NK-92 (cell line): ENCODE results near the gene NCK2.

ENCODE experiments used
- DNase-seq: peaks from one replicate; lab custom pipeline; 2025; ENCODE audit not compliant: unreplicated experiment; lab: John Stamatoyannopoulos, UW

Gene NCK2

DNA sequence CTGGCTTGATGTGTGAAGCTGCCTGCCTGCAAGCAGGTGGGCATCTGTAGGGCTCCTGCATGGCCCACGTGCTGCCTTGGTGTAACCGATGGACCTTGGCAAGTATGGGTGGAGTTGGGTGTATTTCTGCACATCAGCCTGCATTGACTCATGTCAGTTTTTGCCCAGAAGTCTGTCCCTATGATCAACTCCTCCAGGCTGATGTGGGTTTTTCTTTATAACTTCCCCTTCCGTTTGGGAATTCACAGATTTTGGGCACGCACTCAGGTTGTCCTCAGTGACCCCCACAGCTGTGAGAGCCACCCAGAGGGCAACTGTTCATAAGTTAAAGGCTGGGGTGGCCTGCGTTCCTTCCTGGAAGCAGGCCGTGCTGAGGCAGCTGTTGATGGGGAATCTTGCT, 123.3 kb downstream of the NCK2 start:
- no peak for DNase-seq

DNA sequence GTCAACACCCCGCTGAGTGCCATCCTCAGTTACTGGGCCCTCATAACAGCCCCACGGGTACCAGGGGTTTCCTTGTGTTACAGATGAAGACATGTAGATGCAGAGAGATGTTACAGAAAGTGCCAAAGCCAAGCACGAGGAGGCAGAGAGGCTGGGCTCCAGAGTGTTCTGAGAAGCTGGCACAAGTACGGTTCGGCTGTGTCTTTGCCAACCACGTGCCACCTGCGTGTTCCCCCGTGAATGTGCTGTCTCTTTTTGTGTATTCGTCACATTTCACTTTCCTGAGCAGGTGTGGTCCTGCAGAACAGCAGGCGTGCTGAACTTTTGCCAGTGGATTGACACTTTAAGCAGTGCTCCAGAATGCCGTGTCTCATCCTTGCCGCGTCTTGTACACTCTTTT, 124.6 kb downstream of the NCK2 start:
- no peak for DNase-seq

DNA sequence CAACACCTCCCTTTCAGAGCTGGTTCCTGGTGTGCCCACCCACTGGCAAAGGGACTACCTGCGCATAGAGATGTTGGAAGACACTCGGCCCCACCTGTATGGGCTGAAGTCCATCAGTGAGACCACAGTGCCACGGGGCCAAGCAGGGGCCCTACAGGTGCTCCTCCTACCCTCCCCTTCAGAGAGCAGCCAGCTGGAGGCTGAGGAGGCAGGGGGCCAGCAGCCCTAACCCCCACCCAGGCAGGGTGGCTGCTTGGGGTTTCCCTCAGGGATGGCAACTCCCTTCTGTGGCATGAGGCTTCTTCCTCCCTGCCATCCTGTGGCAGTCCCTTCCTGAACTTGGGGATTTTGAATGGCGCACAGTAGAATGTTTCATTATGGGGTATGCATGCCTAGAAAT, 125.3 kb downstream of the NCK2 start:
- DNase-seq = no peak

DNA sequence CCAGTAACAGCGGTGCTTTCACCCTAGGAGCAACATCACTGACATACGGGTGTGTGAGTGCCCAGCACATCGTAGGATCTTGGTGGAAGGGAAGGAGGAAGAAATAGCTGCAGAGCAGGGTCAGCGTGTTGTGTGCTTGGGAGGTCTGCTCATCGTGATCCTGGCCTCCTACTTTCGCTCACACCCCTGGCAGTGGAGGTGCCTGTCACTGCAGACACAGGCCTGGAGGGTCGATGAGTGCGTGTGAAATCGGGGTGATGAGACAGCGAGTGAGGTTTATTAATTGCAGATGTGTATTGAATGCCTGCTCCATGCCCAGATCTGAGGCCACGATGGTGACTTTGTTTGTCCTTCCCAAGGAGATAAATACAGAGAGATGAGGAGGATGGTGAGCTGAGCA, 126.1 kb downstream of the NCK2 start:
- DNase-seq = no peak

DNA sequence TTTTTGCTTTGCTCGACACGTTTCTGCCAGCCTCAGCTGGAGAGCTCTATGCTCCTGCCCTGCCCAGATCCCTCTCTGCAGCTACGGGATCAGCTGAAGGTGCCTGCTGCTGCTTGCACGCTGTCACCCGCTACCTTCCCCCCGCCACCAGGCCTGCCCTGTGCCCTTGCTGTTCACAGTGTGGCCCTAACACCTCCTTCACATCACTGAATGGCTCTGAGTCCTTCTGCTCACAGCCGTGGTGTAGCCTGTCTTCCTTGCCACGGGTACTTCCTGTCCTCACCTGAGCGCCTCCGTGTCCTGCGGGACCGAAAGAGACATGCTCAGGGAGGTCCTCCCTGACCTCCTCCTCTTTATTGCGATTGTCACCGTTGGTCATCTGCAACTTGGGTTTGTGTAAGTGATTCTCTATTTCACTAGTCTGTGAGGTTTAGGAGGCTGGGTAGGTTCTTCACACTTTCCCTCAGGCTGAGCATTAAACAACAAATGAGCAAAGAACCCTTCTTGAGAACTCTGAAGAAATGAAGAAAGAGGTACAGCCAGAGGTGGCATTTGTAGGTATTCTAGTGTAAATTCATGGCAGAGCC, 127.5 kb downstream of the NCK2 start:
- no peak for DNase-seq

DNA sequence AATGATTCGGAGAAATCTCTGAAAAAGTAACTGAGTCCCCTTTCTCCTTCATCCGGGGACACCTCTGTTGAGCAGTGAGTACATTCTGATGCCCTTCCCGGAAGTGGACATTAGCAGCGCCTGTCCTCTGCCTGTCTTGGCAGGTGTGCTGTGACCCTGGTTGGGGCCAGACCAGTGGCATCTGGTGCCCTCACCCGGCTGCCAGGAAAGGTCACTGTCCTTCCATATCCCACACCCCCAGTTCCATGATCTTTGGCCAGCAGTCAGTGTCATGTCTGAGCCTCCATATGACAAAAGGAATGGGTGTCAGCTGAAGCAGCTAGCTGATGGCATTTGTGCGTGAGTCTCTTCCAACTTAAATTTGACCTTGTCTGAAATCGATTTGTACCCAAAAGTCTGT, 128.1 kb downstream of the NCK2 start:
- DNase-seq = no peak

DNA sequence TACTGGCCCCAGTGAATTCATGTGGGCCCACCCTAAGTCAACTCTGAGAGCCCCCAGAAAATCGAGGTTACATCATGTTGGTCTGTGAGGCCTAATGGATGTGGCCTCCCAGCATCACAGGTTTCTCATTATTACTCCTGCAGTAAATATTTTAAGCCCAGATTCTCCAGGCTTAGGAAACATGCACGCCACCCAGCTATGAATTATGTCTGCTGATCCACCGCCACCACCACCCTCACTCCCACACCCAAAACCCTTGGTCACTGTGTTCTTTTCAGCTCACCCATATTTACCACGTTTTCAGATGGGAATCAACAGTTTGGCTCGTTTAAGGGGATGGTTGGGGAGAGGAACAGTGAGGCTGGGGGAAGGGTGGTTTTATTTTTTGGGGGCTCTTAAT, 128.6 kb downstream of the NCK2 start:
- DNase-seq = no peak

DNA sequence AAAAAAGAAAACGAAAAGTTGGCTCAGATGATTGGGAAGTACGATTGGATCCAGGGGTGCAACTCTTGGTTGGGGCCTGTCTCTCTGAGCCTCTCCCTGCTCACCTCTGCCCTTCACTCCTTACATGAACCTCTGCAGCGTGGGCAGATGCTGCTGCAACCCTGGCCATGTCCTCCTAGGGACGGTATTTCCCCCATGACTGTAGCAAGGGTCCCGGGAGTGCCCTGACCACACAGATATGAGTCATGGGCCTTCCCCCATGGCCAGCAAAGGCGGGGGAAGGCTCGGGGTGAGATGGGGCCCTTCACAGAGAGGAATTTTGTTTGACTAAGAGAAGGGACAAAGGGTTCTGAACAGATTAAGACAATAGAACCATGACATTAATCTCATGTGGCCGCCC, 129.0 kb downstream of the NCK2 start:
- no peak for DNase-seq

DNA sequence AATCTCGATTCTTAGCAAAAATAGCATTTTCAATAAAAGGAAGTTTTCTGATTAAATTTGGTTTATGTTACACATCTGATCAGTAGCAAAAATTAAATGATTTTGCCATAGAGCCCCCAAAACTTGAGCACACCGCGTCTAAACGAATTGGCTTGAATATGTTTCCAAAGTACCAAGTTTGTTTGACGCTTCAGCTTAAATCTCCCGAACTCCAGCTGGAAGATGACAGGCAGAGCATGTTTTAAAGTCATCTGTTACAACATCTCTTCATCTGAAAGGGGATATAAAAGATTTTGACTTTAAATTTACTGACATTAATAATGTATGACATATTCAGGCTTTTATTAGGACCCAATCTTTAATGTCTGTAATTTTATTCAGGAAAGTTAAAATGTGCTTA, 129.8 kb downstream of the NCK2 start:
- no peak for DNase-seq

DNA sequence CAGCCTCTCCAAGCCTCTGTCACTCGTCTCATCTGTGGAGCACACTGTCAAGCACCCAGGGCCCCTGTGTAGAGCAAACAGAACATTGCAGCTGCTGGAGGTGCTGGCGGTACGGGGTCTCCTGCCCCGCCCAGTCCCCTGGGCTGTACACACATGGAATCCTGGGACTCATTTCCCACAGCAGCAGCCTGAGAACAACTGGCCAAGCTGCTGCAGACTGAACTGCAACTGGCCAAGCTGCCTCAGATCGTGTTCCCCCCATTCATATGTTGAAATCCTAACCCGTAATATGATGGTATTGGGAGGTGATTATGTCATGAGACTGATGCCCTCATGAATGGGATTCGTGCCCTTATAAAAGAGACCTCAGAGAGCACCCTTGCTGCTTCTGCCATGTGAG, 130.5 kb downstream of the NCK2 start:
- no peak for DNase-seq

DNA sequence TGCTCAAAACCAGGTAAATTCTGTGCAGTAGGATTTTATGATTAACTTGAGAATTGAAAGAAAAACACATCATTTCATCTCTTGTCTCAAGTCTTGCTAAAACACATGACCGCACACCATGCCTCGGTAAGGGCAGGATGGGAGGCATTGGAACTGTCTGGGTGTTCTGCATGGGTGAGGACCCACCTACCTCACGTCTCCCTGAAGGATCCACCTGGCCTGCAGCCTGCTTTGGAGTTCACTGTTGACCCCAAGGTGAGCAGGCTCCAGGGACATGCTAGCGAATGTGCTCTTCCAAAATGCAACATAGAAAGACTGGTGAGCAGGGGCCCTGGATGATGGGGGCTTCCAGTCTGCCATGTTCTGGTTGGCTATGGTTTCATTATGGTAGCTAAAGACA, 131.5 kb downstream of the NCK2 start:
- DNase-seq = no peak

DNA sequence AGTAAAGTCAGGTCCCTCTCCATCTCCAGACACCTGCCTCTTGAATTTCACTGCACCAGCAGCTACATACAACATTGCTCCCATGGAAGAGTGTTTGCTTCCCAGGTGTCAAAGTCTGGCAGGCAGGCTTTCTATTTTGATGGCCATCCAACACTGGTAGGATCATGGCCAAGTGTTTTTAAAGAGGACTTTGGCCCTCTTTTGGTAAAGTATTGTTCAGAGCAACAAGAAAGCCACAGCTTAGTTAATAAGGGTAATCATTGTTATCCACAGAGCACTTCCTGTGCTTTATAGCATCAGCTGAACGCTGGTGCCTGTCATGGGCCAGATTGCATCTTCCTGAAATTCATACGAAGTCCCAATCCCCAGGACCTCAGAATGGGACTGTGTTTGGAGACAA, 133.2 kb downstream of the NCK2 start:
- DNase-seq = no peak

DNA sequence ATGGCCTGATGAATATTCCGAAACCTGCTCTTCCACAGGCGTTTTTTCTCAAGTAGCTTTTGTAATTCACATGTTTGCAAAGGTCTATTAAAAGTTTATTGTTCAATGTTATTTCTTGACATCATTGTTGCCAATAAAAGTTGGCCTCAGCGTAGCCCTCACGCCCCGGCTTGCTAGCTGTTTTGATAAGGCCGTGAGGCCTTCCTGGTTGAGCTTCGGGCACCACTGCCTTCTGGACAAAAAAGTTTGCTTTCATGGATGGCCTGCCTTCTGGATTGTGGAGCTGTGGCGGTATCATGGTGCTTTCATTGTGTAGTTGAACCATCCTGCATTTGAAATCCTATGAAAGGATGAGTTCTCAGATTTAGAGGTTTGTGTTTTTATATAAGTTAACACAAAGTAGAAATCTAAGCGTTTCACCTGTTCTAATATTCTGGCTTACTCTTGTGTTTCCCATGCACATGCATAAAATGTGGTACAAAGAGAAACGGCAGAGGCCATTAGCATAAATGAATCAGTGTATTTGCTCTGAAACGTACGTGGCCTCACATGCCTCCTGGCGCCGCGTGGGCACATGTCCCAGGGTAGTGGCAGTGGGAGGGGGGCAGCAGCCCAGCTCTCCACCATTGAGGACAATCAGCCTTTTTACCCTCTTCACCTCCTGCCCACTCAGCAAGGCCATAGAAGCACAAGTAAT, 134.5 kb downstream of the NCK2 start:
- no peak for DNase-seq

DNA sequence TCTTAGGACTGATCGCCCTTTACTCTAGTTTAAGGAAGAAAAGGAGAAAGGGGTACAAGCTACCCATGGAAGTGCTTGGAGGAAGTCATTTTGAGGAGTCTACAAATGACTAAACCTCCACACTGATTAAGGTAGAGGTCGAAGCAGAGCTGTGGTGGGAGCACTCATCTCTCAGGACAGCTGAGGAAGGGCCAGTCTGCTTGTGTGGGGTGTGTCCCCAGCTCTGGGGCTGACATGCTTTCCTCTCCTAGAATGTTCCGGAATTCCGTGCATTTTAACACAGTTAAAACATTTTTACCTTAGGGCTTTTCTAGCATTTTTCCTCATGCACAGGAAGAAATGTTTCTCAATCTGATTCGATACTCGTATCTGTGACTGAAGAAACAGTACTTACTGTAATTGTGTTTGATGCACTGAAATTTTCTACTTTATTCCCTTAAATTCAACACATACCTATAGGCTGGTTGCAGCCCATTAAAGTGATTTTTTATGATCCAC, 135.1 kb downstream of the NCK2 start:
- no peak for DNase-seq

DNA sequence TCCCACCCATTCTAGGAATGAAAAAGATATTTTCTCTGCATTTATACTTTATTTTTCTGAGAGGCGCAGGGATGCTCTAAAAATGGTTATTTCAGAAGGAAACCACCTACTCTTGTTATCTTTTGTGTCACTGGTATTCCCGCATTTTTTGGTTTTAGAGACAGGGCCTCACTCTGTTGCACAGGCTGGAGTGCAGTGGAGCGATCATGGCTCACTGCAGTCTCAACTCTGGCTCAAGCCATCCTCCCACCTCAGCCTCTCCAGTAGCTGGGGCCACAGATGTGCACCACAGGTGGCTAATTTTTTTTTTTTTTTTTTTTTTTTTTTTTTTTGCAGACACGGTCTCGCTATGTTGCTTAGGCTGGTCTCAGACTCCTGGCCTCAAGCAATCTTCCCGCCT, 135.9 kb downstream of the NCK2 start:
- DNase-seq = no peak

DNA sequence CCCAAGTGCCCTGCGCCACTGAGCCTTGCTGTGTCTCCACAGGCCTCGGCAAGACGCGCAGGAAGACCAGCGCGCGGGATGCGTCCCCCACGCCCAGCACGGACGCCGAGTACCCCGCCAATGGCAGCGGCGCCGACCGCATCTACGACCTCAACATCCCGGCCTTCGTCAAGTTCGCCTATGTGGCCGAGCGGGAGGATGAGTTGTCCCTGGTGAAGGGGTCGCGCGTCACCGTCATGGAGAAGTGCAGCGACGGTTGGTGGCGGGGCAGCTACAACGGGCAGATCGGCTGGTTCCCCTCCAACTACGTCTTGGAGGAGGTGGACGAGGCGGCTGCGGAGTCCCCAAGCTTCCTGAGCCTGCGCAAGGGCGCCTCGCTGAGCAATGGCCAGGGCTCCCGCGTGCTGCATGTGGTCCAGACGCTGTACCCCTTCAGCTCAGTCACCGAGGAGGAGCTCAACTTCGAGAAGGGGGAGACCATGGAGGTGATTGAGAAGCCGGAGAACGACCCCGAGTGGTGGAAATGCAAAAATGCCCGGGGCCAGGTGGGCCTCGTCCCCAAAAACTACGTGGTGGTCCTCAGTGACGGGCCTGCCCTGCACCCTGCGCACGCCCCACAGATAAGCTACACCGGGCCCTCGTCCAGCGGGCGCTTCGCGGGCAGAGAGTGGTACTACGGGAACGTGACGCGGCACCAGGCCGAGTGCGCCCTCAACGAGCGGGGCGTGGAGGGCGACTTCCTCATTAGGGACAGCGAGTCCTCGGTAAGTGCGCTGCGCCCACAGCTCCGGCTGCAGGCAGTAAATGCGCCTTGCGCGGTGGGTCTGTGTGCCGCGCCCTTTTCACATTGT, 136.8 kb downstream of the NCK2 start:
- DNase-seq = no peak

DNA sequence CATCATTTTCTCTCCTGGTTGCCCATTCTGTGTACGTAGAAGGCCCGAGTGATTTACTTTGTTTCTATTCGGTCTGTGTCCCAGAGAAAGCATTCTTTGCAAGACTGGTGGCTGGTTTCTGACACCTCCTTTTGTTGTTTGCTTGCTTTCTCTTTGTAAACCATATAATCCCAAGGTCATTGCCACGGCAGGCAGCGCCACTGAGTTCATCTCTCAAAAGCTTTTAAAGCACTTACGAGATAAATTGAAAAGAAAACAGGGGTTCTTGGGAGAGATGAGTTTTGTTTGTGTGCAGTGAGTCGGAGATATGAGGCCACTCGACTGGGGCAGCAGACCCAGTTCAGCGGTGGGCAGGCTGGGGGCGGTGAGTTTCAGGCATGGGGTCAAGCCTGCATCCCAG, 137.6 kb downstream of the NCK2 start:
- DNase-seq = no peak

DNA sequence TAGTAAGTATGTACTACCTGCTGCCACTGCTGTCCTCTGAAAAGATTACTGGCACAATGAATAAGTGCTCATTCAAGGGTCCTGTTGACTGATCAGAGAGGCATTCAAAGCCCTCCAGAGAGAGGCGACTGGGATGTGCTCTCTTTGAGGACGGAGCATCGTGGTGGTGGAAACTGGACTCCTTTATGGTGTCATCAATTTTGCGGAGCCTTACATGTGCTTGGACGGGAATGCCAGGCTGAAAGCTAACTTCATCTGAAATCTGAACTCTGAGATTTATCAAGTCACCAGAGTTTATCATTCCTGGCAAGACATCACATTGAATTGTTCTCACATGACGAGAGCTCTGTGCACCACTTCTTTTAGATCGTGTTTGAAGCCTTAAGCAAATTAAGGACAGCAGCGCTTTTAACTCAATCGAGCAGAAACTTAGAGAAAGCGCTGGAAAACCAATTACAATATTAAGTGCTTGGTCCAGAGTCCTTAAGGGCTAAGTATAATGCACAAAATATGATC, 138.3 kb downstream of the NCK2 start:
- no peak for DNase-seq

DNA sequence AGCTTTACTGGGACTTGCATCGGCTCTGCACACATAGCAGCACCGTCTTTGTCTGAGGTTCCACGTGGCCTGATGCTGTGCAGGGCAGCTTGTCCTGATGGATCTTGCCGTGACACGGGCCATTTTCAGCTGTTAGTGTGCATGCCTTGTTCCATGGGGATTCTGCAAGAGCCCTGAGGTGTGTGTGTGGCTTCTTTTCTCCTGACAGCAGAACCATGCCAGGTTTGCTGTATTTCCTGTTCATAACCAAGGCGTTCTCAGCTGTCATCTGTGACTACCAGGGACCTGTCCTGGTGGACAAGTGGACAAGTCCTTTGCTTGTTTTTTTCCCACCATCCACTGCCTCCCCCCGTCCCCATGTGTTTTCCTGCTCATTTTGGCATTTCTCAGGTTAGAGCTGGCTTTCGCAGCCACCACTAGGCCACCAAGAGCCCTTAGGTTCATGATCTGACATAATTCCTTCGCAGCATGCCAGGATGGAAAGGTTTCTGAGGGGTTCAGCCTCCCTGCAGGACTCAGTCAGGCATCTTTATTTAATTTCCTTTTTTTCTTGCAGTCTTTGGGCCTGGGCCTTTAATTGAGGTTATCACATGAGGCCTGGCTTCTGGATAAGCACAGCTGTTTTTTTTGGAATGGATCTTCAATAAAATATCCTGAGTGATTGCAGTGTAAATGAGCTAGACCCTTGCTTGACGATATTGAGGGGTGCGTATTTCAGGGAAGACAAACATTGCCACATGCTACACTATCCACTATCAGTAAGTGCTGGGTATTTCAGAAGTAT, 139.4 kb downstream of the NCK2 start:
- DNase-seq = no peak

DNA sequence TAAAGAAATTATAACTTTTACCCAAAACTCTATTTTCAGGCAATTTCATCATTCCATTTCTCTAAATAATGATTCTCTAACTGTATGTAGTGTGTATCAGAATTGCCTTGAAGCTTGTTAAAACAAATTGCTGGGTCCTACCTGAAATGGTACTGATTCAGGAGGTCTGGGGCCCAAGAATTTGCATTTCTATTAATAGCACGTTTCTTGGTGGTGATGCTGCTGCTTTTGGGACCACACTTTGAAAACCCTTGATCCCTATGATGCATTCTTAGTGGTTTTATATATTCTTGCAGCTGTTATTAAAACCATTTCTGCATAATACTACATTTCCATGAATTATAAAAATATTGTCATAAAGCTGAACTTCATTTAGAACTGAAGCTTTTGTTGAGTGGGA, 140.7 kb downstream of the NCK2 start:
- DNase-seq = no peak

DNA sequence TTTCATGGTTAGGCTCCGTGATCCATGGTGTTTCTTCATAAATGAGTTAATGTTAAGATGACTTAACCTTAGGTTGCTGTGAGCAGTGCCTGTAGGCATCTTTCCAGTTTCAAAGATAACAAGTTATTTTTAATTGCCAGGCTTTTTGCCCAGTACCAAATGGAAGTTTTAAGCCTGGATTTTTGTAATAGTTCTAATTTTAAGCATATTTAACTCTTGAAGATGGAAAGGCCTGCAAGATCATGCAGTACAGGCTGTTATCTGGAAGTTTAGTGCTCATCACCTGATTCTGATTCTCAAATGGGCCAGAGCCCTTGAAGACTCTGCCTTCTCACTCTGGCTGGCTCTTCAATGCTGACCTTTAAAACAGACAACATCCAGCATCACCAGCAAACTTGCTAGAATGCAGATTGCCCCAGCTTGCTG, 141.3 kb downstream of the NCK2 start:
- DNase-seq = no peak
